ENCODE results near the gene IMPA2. TPM values are rescaled to one million over a fixed set of nuclear protein-coding genes. Genes with fewer than 3 reads are reported as not detected.

IMPA2 gene
- total RNA-seq, 1 experiment from 2014 or later: 13.3 TPM

DNA sequence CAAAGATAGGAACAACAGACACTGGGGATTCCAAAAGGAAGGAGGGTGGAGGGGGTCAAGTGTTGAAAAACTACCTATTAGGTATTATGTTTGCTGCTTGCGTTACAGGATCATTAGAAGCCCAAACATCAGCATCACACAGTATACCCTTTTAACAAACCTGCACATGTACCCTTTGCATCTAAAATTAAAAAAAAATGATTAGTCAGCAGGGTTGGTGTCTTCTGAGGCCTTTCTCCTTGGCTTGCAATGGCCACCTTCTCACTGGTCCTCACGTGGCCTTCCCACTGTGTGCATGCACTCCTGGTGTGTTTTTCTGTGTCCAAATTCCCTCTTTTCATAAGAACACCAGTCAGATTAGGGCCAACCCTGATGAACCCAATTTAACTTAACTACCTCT is 5.6 kb upstream of the IMPA2 start:
- Histone ChIP-seq H3K36me3 (no peaks in the 10 kb centered on the region), H3K27me3 (replicated peaks) (no peaks in the 10 kb centered on the region), H3K27ac (no peak overlapping the region), H3K9me3 (replicated peaks) (no peaks in the 10 kb centered on the region), H3K4me3 (no peak overlapping the region), H3K4me1 (replicated peaks) (peaks cover 11% of the 10 kb centered on the region)
- no peak for DNase-seq (ENCODE audit: low read depth in 1 of 2, low spot score in 2 of 2)

DNA sequence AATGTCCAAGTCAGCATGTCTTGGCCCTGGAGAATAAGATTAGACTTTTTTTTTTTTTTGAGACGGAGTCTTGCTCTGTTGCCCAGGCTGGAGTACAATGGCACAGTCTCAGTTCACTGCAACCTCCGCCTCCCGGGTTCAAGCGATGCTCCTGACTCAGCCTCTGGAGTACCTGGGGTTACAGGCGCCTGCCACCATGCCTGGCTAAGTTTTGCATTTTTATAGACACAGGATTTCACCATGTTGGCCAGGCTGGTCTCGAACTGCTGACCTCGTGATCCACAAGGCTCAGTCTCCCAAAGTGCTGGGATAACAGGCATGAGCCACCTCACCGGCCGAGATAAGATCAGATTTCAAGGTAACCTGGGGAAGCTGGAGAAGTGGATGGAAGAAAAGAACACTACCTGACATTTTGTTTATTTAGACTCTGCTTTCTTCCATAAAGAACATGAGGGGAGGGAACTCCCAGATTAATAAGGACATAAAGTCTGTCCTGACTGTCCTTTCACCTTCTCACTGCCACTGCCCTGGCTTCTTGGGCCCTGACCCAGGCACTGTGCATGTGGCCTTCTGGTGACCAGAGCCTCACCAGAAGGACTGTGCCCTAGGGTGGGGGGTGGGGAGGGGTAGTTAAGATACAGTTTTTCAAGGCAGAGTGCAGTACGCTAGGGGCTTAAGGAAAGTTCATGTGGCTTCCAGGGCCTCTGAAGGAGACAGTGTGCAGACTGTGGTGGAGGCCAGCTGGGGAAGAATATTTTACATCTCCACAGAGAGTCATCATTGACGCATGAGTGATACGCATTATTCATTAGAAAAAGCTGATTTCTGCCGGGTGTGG is 4.8 kb upstream of the IMPA2 start:
- DNase-seq (ENCODE audit: low read depth in 1 of 2, low spot score in 2 of 2): no peak
- H3K27me3 ChIP-seq (replicated peaks): no peaks in the 10 kb centered on the region
- peaks cover 13% of the 10 kb centered on the region for H3K4me1 ChIP-seq (replicated peaks)

DNA sequence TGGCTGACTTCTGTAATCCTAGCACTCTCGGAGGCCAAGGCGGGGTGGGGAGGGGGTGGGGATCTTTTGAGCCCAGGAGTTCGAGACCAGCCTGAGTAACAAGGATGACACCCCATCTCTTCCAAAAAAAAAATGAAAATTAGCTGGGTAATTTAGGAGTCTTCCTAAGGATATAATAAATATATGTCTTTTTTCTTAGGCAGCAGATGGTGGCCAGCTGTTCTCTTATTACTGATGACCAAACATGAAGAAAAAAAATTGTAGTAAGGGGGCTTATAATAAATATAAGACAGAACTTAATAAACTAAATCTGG is 4.2 kb upstream of the IMPA2 start:
- no peak overlapping the region for H3K4me3 ChIP-seq
- no peak for DNase-seq (ENCODE audit: low read depth in 1 of 2, low spot score in 2 of 2)
- H3K27me3 ChIP-seq (replicated peaks): no peaks in the 10 kb centered on the region
- H3K27ac ChIP-seq: no peak overlapping the region
- no peaks in the 10 kb centered on the region for H3K36me3 ChIP-seq
- H3K9me3 ChIP-seq (replicated peaks): peaks cover 5% of the 10 kb centered on the region; the same call in 1 of the 2 replicates
- peaks cover 18% of the 10 kb centered on the region for H3K4me1 ChIP-seq (replicated peaks)

More for the DNA sequence above, 4.8 kb upstream of the IMPA2 start:
- Histone ChIP-seq H3K4me3 (no peak overlapping the region), H3K27ac (no peak overlapping the region), H3K36me3 (no peaks in the 10 kb centered on the region), H3K9me3 (replicated peaks) (peaks cover 2% of the 10 kb centered on the region; the same call in 1 of the 2 replicates)

DNA sequence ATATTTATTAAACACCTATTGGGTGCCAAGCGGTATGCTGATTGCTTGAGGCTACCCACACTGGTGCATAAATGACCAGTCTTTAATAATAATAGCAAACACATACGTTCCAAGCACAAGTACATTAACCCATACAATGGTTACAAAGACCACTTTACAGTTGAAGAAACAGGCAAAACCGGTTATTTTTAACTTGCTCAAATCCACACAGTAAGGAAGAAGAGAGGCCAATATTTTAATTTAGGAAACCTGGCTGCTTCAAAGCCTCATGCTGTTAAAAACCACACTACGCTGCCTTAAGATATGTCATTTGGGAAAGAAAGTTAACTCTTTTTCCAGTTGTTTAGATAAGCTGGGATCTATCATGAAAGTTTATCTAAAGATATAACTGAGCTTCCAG is 2.4 kb upstream of the IMPA2 start:
- no peak overlapping the region for H3K27ac ChIP-seq
- H3K27me3 ChIP-seq (replicated peaks): no peaks in the 10 kb centered on the region
- peaks cover 21% of the 10 kb centered on the region for H3K4me1 ChIP-seq (replicated peaks)
- DNase-seq (ENCODE audit: low read depth in 1 of 2, low spot score in 2 of 2): no peak
- no peaks in the 10 kb centered on the region for H3K36me3 ChIP-seq
- H3K9me3 ChIP-seq (replicated peaks): peaks cover 5% of the 10 kb centered on the region; the same call in 1 of the 2 replicates
- no peak overlapping the region for H3K4me3 ChIP-seq

DNA sequence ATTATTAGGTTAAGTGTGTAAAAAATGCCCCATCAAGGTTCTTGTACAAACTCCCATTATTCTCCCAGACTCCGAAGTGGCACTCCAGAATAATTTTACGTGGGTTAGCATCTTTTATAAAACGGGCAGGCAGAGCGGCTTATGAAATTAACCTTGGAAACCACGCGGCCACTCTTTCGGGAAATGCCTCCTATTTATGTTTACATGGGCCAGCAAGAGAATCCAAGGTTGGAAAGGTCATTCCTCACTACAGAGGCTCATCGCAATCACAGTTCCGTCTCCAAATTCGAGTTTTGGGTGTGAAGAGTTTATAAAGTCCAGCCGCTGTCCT is 1.2 kb upstream of the IMPA2 start:
- Histone ChIP-seq H3K4me1 (replicated peaks) (peaks cover 21% of the 10 kb centered on the region), H3K4me3 (peak overlapping the region; percentile 59), H3K27ac (peak overlapping the region; percentile 64), H3K27me3 (replicated peaks) (no peaks in the 10 kb centered on the region), H3K36me3 (no peaks in the 10 kb centered on the region), H3K9me3 (replicated peaks) (peaks cover 5% of the 10 kb centered on the region; the same call in 1 of the 2 replicates)
- no peak for DNase-seq (ENCODE audit: low read depth in 1 of 2, low spot score in 2 of 2)

DNA sequence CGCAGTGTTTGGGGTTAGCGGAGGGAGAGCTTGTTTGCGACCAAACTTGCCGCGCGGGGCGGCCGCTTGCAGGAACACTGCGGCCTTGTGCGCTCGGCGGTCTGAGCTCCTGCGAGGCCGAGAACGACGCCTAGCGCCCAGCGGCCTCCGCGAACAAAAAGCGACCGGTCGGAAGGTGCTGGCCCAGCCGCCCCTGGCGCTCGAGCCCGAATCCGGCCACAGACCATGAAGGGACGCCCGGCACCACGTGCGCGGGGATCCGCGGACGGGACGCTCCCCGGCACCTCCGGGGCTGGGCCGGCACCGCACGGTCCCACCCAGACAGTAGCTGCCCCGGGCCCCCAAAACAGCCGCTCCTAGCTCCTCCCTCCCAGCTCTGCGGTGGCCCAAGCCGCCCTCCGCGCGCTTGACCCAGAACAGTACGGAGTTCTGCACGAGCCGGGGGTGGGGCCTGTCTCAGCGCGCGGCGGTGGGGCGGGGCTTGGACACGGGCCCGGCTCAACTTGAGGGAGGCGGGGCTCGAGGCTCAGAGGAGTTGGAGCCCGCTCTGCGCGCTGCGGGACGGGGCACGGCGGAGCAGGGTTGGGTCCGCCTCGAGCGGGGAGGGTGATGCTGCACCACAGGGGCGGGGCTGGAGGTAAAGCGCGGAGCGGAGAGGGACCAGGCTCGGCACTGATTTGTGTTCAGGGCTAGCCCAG is 664 bp upstream of the IMPA2 start:
- DNase-seq (ENCODE audit: low read depth in 1 of 2, low spot score in 2 of 2): peak; percentile 90 to 99
- Histone ChIP-seq H3K4me3 (peak overlapping the region; percentile 59), H3K27me3 (replicated peaks) (no peaks in the 10 kb centered on the region), H3K27ac (peak overlapping the region; percentile 64), H3K9me3 (replicated peaks) (peaks cover 5% of the 10 kb centered on the region; the same call in 1 of the 2 replicates), H3K36me3 (no peaks in the 10 kb centered on the region), H3K4me1 (replicated peaks) (peaks cover 21% of the 10 kb centered on the region)

DNA sequence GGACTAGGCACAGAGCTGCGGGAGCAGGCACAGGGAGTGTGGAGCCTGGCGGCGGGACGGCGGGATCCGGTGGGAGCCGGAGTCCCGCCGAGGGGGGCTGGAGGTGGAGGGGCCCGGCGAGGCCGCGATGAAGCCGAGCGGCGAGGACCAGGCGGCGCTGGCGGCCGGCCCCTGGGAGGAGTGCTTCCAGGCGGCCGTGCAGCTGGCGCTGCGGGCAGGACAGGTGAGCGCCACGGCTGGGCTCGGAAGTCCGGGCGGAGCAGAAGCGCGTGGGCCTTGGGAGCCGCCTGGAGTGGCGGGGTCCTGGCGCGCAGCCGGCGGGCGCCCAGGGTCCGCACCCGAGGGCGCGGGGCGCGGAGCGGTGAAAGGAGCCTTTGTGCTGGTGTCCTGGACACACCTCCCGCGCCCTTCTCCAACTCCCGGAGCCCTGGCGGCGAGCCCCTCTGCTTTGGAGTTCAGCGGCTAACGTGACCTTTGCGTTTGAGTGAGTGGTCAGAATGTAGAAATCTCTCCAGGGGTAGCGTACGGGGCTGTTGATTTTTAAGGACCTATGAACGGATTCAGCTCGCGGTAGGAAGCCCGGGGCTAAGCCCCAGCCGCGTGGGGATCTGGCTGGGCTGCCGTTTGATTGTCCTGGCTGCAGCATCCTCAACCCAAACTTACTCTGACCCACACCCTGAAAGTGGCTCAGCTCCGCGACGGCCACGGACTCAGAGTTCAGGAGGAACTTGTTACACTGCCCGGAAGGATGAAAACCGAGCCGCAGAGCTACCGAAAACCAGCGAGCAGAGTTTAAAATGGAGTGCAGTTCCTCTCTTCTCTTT is 448 bp downstream of the IMPA2 start:
- Histone ChIP-seq H3K4me3 (peak overlapping the region; percentile 59), H3K27me3 (replicated peaks) (no peaks in the 10 kb centered on the region), H3K36me3 (no peaks in the 10 kb centered on the region), H3K4me1 (replicated peaks) (peaks cover 21% of the 10 kb centered on the region), H3K27ac (peak overlapping the region; percentile 13; the same call in 1 of the 2 replicates), H3K9me3 (replicated peaks) (peaks cover 5% of the 10 kb centered on the region; the same call in 1 of the 2 replicates)
- DNase-seq (ENCODE audit: low read depth in 1 of 2, low spot score in 2 of 2): peak in 1 of 2 experiments; percentile 65

DNA sequence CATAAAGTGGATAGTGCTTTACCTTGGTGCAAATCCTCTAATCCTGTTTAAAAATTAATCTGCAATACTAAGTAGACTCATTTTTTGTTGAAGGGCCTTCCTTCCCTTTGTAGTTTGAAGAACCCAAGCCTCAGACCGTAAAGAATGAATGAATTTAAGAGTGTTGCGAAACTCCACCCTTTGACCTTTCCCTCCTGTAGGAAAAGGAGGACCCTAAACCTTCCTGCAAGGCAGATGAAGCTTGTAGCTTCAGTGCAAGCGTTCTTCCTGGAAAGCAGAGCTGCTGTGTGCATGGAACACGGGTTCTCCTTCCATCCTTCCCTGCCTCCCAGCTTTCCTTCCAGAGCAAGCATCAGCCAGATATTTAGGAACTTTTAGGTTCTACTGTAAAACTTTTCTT is 1.7 kb downstream of the IMPA2 start:
- DNase-seq (ENCODE audit: low read depth in 1 of 2, low spot score in 2 of 2): no peak
- H3K4me1 ChIP-seq (replicated peaks): peaks cover 21% of the 10 kb centered on the region
- H3K27me3 ChIP-seq (replicated peaks): no peaks in the 10 kb centered on the region
- no peaks in the 10 kb centered on the region for H3K36me3 ChIP-seq
- no peak overlapping the region for H3K27ac ChIP-seq
- H3K9me3 ChIP-seq (replicated peaks): peaks cover 5% of the 10 kb centered on the region; the same call in 1 of the 2 replicates
- no peak overlapping the region for H3K4me3 ChIP-seq

DNA sequence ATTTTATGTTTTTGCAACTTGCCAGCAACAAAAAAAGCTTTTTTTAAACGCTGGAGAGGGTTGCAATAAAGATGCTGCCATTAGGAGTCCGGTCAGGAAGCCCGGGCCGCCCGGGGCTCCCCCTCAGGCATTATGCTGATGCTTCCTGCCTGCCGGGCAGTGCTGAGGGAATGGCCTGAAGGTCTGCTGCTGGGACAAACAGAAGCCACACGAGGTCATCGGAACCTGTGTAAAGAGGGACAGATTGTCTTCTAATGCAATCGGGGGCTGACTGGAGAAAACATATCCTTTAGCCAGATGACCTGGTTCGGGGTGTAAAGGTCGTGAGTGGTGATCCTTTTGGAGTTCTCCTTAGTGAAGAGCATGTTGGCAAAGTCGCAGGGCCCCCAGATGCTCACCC is 2.3 kb downstream of the IMPA2 start:
- no peak for DNase-seq (ENCODE audit: low read depth in 1 of 2, low spot score in 2 of 2)
- no peak overlapping the region for H3K27ac ChIP-seq
- H3K4me1 ChIP-seq (replicated peaks): peaks cover 21% of the 10 kb centered on the region
- no peaks in the 10 kb centered on the region for H3K27me3 ChIP-seq (replicated peaks)
- H3K4me3 ChIP-seq: no peak overlapping the region
- H3K9me3 ChIP-seq (replicated peaks): peaks cover 5% of the 10 kb centered on the region; the same call in 1 of the 2 replicates
- H3K36me3 ChIP-seq: no peaks in the 10 kb centered on the region

DNA sequence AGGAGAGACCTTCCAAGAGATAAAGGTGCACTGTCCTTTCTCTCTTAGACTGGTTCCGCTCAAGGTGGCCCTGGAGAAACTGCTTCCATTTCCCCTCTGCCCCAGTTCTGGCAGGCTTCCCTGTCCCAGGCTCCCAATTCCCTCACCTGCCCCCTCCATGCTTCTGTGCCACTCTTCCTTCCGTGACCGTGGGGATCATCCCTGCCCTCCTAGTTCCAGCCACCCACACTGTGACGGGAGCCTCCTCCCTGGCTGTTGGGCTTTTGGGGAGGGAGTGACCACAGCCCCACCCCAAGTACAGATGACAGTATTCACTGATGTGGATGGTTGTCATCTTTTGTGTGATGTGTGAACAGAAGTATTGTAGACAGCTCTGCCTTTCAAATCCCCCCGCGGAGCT is 2.8 kb downstream of the IMPA2 start:
- Histone ChIP-seq H3K9me3 (replicated peaks) (peaks cover 5% of the 10 kb centered on the region; the same call in 1 of the 2 replicates), H3K36me3 (no peaks in the 10 kb centered on the region), H3K27me3 (replicated peaks) (no peaks in the 10 kb centered on the region), H3K4me3 (no peak overlapping the region), H3K27ac (no peak overlapping the region), H3K4me1 (replicated peaks) (peaks cover 21% of the 10 kb centered on the region)
- no peak for DNase-seq (ENCODE audit: low read depth in 1 of 2, low spot score in 2 of 2)

DNA sequence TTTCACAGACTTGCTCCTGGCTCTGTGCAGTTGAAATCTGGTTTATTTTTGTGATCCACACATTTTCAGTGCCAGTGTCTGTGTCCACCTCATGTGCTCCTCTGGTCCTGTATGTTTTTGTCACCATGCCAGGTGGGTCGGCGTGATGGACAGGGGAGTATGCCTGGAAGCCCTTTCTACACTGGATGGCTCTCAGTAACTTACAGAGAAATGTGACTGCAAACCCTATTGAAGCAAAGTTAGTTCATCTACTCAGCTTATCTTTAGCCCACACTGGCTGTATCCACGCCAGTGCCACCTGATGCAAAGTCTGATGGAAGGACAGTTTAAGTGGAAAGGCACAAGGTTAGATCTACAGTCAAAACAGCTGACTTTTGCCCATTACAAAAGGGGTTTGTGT is 4.3 kb downstream of the IMPA2 start:
- H3K9me3 ChIP-seq (replicated peaks): peaks cover 5% of the 10 kb centered on the region; the same call in 1 of the 2 replicates
- peaks cover 11% of the 10 kb centered on the region for H3K4me1 ChIP-seq (replicated peaks)
- DNase-seq (ENCODE audit: low read depth in 1 of 2, low spot score in 2 of 2): no peak
- no peaks in the 10 kb centered on the region for H3K27me3 ChIP-seq (replicated peaks)
- H3K27ac ChIP-seq: no peak overlapping the region
- H3K4me3 ChIP-seq: no peak overlapping the region
- H3K36me3 ChIP-seq: no peaks in the 10 kb centered on the region

DNA sequence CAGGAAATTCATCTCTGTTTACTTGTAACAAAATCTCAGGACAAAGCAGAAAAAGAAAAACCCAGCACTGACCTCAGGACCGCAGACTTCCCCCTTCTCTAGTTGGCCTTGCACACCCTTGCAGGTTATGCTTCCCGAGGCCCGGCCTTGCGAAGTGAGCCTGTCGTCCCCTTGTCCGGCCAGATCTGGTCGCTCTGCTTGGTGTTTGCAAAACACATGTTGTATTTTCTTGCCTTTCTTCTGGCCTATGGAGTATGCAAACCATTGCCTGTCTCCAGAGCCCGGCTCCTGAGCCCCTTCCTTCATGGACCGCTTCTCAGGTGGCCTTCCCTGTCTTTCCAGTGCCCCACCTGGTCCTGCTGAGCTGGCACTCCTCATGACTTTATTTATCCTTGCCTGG is 4.8 kb downstream of the IMPA2 start:
- Histone ChIP-seq H3K27ac (no peak overlapping the region), H3K9me3 (replicated peaks) (peaks cover 5% of the 10 kb centered on the region; the same call in 1 of the 2 replicates), H3K4me1 (replicated peaks) (peaks cover 10% of the 10 kb centered on the region), H3K36me3 (no peaks in the 10 kb centered on the region), H3K27me3 (replicated peaks) (no peaks in the 10 kb centered on the region), H3K4me3 (no peak overlapping the region)
- DNase-seq (ENCODE audit: low read depth in 1 of 2, low spot score in 2 of 2): no peak

DNA sequence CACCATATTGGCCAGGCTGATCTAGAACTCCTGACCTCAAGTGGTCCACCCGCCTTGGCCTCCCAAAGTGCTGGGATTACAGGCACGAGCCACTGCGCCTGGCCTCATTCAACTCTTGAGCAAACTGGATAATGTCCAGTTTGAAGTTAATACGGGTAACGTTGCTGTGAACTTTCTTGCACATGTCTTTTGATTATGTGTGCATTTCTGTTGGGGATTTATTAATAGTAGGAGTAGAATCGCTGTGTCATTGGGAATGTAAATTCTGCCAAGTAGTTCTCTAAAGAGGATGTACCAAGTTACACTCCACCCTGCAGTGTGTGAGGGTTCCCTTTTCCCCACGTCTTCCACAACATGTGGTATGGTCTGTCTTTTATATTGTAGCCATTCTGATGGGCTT is 6.2 kb downstream of the IMPA2 start:
- no peak for DNase-seq (ENCODE audit: low read depth in 1 of 2, low spot score in 2 of 2)
- Histone ChIP-seq H3K4me1 (replicated peaks) (no peaks in the 10 kb centered on the region), H3K27ac (no peak overlapping the region), H3K9me3 (replicated peaks) (no peaks in the 10 kb centered on the region), H3K36me3 (no peaks in the 10 kb centered on the region), H3K4me3 (no peak overlapping the region), H3K27me3 (replicated peaks) (no peaks in the 10 kb centered on the region)
